ENCODE measurements around the gene TMEM86A.

- TF ChIP-seq CTCF (IDR thresholded peaks at IDR 0.05) (no peak), POLR2A (IDR thresholded peaks at IDR 0.05) (peak in 1 of 2 donors; percentile 47)
Observed at GRCh38 chr11:18706330-18707243, 8.0 kb downstream of the TMEM86A start.

Measured in thyroid gland (tissue), 4 donors.